ENCODE measurements around the gene IL22RA1. TPM values are rescaled to one million over a fixed set of nuclear protein-coding genes. Genes with fewer than 3 reads are reported as not detected.

Gene IL22RA1
- total RNA-seq, 1 donor, result 0.09 TPM

GRCh38 chr1:24108334-24109165, 34.4 kb downstream of the IL22RA1 start:
- no peak for TF ChIP-seq CTCF (IDR thresholded peaks at IDR 0.05; ENCODE audit: insufficient read depth, low read length)
- DNase-seq (ENCODE audit: low read depth), result peak; percentile 83
- no peak overlapping the region for H3K4me3 ChIP-seq (ENCODE audit: low read depth, low read length)

GRCh38 chr1:24107462-24108138, 35.3 kb downstream of the IL22RA1 start:
- no peak overlapping the region for H3K4me3 ChIP-seq (ENCODE audit: low read depth, low read length)
- no peak for TF ChIP-seq CTCF (IDR thresholded peaks at IDR 0.05; ENCODE audit: insufficient read depth, low read length)
- DNase-seq (ENCODE audit: low read depth), result peak; percentile 36

- TF ChIP-seq CTCF (IDR thresholded peaks at IDR 0.05; ENCODE audit: insufficient read depth, low read length), result no peak
- no peak for DNase-seq (ENCODE audit: low read depth)
- no peak overlapping the region for H3K4me3 ChIP-seq (ENCODE audit: low read depth, low read length)
Measured at GRCh38 chr1:24105368-24106160, 37.4 kb downstream of the IL22RA1 start.

- no peak overlapping the region for H3K4me3 ChIP-seq (ENCODE audit: low read depth, low read length)
- TF ChIP-seq CTCF (IDR thresholded peaks at IDR 0.05; ENCODE audit: insufficient read depth, low read length), result no peak
- DNase-seq (ENCODE audit: low read depth), result no peak
Measured at GRCh38 chr1:24104854-24105253, 38.1 kb downstream of the IL22RA1 start.

- no peak for DNase-seq (ENCODE audit: low read depth)
- no peak for TF ChIP-seq CTCF (IDR thresholded peaks at IDR 0.05; ENCODE audit: insufficient read depth, low read length)
- no peak overlapping the region for H3K4me3 ChIP-seq (ENCODE audit: low read depth, low read length)
Measured at GRCh38 chr1:24103879-24104278, 39.1 kb downstream of the IL22RA1 start.

- no peak overlapping the region for H3K4me3 ChIP-seq (ENCODE audit: low read depth, low read length)
- no peak for DNase-seq (ENCODE audit: low read depth)
- no peak for TF ChIP-seq CTCF (IDR thresholded peaks at IDR 0.05; ENCODE audit: insufficient read depth, low read length)
Measured at GRCh38 chr1:24103408-24103807, 39.5 kb downstream of the IL22RA1 start.

All from fibroblast of the aortic adventitia (primary cell).